Panc1 (cell line): Measurements from ENCODE around the gene YTHDC2. TPM values are rescaled to one million over a fixed set of nuclear protein-coding genes. Genes with fewer than 3 reads are reported as not detected.

Experiments
- ATAC-seq: fragments of 200-7000 bp; cut with Tn5 transposase; 2 replicates; pipeline ENCODE4 v1.9.1; 2020; ENCODE audit warnings: mild to moderate bottlenecking, moderate library complexity
- Bru-seq: library from RNA; stranded (reverse); fragments of 400-500 nt; gene quantifications from one replicate; lab custom pipeline; 2021; lab: Mats Ljungman, UMichigan
- BruChase-seq, 2 experiments: library from RNA; stranded (reverse); fragments of 400-500 nt; gene quantifications; one replicate each; lab custom pipeline; 2021; lab: Mats Ljungman, UMichigan
- BruUV-seq: library from RNA; stranded (reverse); fragments of 400-500 nt; replicated peaks from 2 replicates; lab custom pipeline; 2021; lab: Mats Ljungman, UMichigan
- CTCF ChIA-PET: fragments of 300-600 bp; sonication (Branson Sonifier 250); formaldehyde crosslinking; loops from one replicate; lab custom pipeline; 2022; ENCODE audit warnings: antibody characterized with exemption; lab: Charles Lee
- POLR2A ChIA-PET: fragments of 300-600 bp; sonication (Branson Sonifier 250); formaldehyde crosslinking; loops from one replicate; lab custom pipeline; 2022; ENCODE audit warnings: antibody characterized with exemption; lab: Charles Lee
- DNase-seq: peaks from one replicate; pipeline ENCODE4 v3.0.0-alpha.2; 2010; ENCODE audit warnings: low read depth, low spot score
- H3K27ac ChIP-seq: 2 replicates; pipeline ENCODE4 v1.5.1; 2011; ENCODE audit warnings: mild to moderate bottlenecking, low read length, inconsistent platforms
- H3K27me3 ChIP-seq: fragments of 200-500 bp; sonication (Bioruptor generic); 2 replicates; pipeline ENCODE4 v1.6.0; 2014; ENCODE audit warnings: low read length, inconsistent platforms; ENCODE audit not compliant: control insufficient read depth, insufficient read depth
- H3K36me3 ChIP-seq: fragments of 200-500 bp; sonication (Bioruptor generic); 2 replicates; pipeline ENCODE4 v1.5.1; 2014; ENCODE audit warnings: inconsistent platforms, mild to moderate bottlenecking, low read length, moderate library complexity; ENCODE audit not compliant: control insufficient read depth, insufficient read depth
- H3K4me1 ChIP-seq: 2 replicates; pipeline ENCODE4 v1.5.1; 2011; ENCODE audit warnings: inconsistent platforms, mild to moderate bottlenecking, low read length, moderate library complexity; ENCODE audit not compliant: control insufficient read depth, insufficient read depth
- H3K4me3 ChIP-seq, 2 experiments: 2 replicates each; pipeline ENCODE4 v1.5.1; 2011 to 2012; ENCODE audit warnings: low read depth in 2 of 2, low read length in 2 of 2, mild to moderate bottlenecking in 2 of 2, inconsistent platforms in 1 of 2, moderate library complexity in 1 of 2
- H3K9me3 ChIP-seq: fragments of 200-500 bp; sonication (Bioruptor generic); 2 replicates; pipeline ENCODE4 v1.5.1; 2014; ENCODE audit warnings: low read depth, mild to moderate bottlenecking, inconsistent platforms, low read length, moderate library complexity; ENCODE audit not compliant: control insufficient read depth, insufficient read depth
- POLR2AphosphoS5 ChIP-seq: IDR thresholded peaks from 2 replicates; pipeline ENCODE4 v1.6.1; 2012; ENCODE audit warnings: mild to moderate bottlenecking, low read depth, low read length, moderate library complexity
- SIN3A ChIP-seq: IDR thresholded peaks from 2 replicates; pipeline ENCODE4 v1.6.1; 2012; ENCODE audit warnings: low read depth, mild to moderate bottlenecking, low read length, moderate library complexity, borderline replicate concordance; ENCODE audit not compliant: insufficient read depth
- TCF7L2 ChIP-seq: IDR thresholded peaks from 2 replicates; pipeline ENCODE4 v1.6.1; 2011; ENCODE audit warnings: mild to moderate bottlenecking, low read depth, low read length, inconsistent platforms
- in situ Hi-C: cut with HindIII; loops from 2 replicates; pipeline ENCODE4 v1.10.0; 2016; ENCODE audit warnings: low sequenced_read_pairs, low pct_unique_long_range_greater_than_20kb
- intact Hi-C: fragments of 100-400 bp; cut with micrococcal nuclease; formaldehyde crosslinking; loops from one replicate; pipeline ENCODE4 v1.10.0; 2022; ENCODE audit not compliant: unreplicated experiment
- long read RNA-seq: library from polyadenylated mRNA; unstranded; transcript quantifications from one replicate; pipeline ENCODE4 v2.0.0, GENCODE V29; 2021; ENCODE audit not compliant: unreplicated experiment
- polyA plus RNA-seq: library from polyadenylated mRNA; unstranded; fragments of >200 nt; gene quantifications from one replicate; pipeline ENCODE4 v1.2.1, GENCODE V29; 2012; ENCODE audit warnings: missing spikeins; ENCODE audit not compliant: insufficient read length
- total RNA-seq: library from RNA; stranded (reverse); gene quantifications from one replicate; pipeline ENCODE4 v1.2.1, GENCODE V29; 2021; ENCODE audit not compliant: unreplicated experiment
- TF ChIP-seq, protein P1 (sequence below): fragments of 450-650 bp; IDR thresholded peaks from 2 replicates; pipeline ENCODE4 v1.5.1; 2017; ENCODE audit warnings: mild to moderate bottlenecking
- TF ChIP-seq, protein P2 (sequence below), 2 experiments: IDR thresholded peaks; 2 replicates each; pipeline ENCODE4 v1.6.1; 2011 to 2012; ENCODE audit warnings: low read depth in 2 of 2, control low read depth in 1 of 2, low read length in 1 of 2, mild to moderate bottlenecking in 1 of 2, moderate library complexity in 1 of 2; ENCODE audit not compliant: insufficient read depth in 1 of 2

Gene YTHDC2
- 21.7 TPM for total RNA-seq
- polyA plus RNA-seq, result 9.7 TPM
- percentile 83 among the genes with signal in this experiment for Bru-seq, nascent RNA
- percentile 83 among the genes with signal in this experiment for BruChase-seq, experiment 1, labeled RNA remaining after a 2-hour chase
- percentile 78 among the genes with signal in this experiment for BruChase-seq, experiment 2, labeled RNA remaining after a 6-hour chase
- long read RNA-seq, full-length matches to known transcripts, result 11 of 44 reads
- long read RNA-seq, partial matches to known transcripts, result 18 of 44 reads
- long read RNA-seq, other reads (novel, unspliced or antisense), result 15 of 44 reads

DNA sequence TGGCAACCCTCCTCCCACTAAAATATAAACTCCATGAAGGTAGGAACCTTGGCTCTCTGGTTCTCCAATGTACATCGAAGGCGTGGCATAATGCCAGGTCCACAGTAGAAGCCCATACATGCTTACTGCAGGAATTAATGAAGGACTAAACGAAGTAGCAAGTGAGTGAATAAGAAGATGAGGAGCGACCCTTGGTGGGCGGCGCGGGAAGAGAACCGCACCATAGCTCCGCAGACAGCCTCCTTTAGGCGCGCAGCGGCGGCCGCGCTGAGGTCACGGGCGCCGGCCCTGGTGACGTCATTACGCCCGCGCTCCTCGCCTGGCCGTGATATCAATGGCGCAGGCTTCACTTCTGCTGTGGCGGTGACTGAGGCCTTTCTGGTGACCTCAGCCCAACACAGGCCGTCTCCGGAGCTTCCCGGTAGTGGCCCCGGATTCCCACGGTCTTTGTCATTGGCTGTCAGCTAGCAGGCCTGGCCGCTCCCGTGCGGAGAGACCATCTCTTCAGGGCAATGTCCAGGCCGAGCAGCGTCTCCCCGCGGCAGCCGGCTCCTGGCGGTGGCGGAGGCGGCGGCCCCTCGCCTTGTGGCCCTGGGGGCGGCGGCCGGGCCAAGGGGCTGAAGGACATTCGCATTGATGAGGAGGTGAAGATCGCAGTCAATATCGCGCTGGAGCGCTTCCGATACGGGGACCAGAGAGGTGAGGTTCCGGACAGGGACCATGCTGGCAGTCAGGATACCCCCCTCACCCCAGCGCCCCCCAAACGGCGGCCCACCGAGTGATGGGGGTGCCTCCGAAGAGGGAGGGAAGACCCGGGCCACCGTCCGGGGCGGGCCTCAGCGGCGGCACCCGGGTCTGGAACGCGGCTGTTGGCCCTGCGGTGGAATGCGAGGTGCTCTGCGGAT is at the start of gene YTHDC2:
YTHDC2 (plus strand) TSS at position 311 of the 905 bp plus-strand sequence; CDS start at position 513, 202 bp downstream.
- TF ChIP-seq SIN3A (no peak), POLR2AphosphoS5 (peak; percentile 89), TCF7L2 (no peak)
- TF ChIP-seq, protein P1, sequence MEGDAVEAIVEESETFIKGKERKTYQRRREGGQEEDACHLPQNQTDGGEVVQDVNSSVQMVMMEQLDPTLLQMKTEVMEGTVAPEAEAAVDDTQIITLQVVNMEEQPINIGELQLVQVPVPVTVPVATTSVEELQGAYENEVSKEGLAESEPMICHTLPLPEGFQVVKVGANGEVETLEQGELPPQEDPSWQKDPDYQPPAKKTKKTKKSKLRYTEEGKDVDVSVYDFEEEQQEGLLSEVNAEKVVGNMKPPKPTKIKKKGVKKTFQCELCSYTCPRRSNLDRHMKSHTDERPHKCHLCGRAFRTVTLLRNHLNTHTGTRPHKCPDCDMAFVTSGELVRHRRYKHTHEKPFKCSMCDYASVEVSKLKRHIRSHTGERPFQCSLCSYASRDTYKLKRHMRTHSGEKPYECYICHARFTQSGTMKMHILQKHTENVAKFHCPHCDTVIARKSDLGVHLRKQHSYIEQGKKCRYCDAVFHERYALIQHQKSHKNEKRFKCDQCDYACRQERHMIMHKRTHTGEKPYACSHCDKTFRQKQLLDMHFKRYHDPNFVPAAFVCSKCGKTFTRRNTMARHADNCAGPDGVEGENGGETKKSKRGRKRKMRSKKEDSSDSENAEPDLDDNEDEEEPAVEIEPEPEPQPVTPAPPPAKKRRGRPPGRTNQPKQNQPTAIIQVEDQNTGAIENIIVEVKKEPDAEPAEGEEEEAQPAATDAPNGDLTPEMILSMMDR, result peak; percentile 46
- TF ChIP-seq, protein P2, sequence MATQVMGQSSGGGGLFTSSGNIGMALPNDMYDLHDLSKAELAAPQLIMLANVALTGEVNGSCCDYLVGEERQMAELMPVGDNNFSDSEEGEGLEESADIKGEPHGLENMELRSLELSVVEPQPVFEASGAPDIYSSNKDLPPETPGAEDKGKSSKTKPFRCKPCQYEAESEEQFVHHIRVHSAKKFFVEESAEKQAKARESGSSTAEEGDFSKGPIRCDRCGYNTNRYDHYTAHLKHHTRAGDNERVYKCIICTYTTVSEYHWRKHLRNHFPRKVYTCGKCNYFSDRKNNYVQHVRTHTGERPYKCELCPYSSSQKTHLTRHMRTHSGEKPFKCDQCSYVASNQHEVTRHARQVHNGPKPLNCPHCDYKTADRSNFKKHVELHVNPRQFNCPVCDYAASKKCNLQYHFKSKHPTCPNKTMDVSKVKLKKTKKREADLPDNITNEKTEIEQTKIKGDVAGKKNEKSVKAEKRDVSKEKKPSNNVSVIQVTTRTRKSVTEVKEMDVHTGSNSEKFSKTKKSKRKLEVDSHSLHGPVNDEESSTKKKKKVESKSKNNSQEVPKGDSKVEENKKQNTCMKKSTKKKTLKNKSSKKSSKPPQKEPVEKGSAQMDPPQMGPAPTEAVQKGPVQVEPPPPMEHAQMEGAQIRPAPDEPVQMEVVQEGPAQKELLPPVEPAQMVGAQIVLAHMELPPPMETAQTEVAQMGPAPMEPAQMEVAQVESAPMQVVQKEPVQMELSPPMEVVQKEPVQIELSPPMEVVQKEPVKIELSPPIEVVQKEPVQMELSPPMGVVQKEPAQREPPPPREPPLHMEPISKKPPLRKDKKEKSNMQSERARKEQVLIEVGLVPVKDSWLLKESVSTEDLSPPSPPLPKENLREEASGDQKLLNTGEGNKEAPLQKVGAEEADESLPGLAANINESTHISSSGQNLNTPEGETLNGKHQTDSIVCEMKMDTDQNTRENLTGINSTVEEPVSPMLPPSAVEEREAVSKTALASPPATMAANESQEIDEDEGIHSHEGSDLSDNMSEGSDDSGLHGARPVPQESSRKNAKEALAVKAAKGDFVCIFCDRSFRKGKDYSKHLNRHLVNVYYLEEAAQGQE (IDR thresholded peaks at IDR 0.05; ENCODE audit: insufficient read depth in 1 of 2, low read depth in 2 of 2, low read length in 1 of 2), result no peak
- ChIA-PET CTCF (interaction anchor here (0.6 kb wide), 1 partner anchor 54 kb away, joined by 4 read pairs; no protein-coding TSS in a partner anchor), POLR2A (interaction anchor here (0.6 kb wide), 1 partner anchor 129 kb away, joined by 3 read pairs; no protein-coding TSS in a partner anchor)
- peak within 1 kb of the TSS; percentile 82 to 89 for H3K4me3 ChIP-seq
- in situ Hi-C loops, result no loop called here
- intact Hi-C loops, result loop anchor here (5.0 to 10.0 kb wide), 2 partner anchors 176 to 519 kb away; no protein-coding TSS in a partner anchor
- peaks cover 8% of the 10 kb centered on the region; the same call in 1 of the 2 replicates for H3K27me3 ChIP-seq
- no TSS peak for BruUV-seq
- H3K27ac ChIP-seq, result peak within 1 kb of the TSS; percentile 89
- H3K4me1 ChIP-seq, result peaks cover 10% of the 10 kb centered on the region
- DNase-seq, result peak; percentile 43
- H3K36me3 ChIP-seq, result peaks cover 2% of the 10 kb centered on the region; the same call in 1 of the 2 replicates
- ATAC-seq, result peak; percentile 99
- no peaks in the 10 kb centered on the region for H3K9me3 ChIP-seq

DNA sequence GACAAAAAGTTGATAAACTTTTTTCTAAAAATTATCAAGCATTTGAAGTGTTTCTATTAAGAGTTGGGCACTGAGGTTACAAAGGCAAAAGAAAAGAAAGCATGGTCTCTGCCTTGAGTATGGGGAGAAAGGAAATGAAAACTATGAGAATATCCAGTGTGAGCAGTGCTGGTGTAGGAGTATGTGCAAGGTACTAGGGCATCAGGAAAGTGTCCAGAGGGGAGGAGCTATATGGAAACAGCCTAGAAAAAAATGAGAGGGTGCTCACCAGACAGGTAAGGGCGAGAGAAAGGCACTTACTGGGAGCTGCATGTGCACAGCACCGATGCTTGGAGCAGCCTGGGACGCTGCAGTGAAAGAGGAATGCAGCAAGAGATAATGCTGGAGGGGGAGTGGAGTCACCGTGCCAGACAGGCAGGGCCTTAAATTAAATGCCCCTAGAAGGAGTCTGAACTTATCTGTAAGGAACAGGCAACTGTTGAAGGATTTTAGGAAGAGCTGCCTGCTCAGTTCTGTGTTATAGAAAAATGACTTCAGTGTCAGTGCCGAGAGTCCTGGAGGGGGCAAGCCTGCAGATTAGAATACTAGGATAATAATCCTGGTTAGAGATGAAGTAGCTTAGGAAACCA is 39.3 kb upstream of the YTHDC2 start:
- no TSS peak for BruUV-seq
- no peak overlapping the region for H3K4me3 ChIP-seq
- DNase-seq, result no peak
- H3K27ac ChIP-seq, result no peak overlapping the region
- ATAC-seq, result no peak
- H3K27me3 ChIP-seq, result no peaks in the 10 kb centered on the region
- no peak for TF ChIP-seq SIN3A
- TF ChIP-seq, protein P1, result no peak
- TF ChIP-seq POLR2AphosphoS5, result no peak
- TF ChIP-seq, protein P2 (IDR thresholded peaks at IDR 0.05; ENCODE audit: insufficient read depth in 1 of 2, low read depth in 2 of 2, low read length in 1 of 2), result no peak
- TF ChIP-seq TCF7L2, result no peak
- POLR2A ChIA-PET, result no interaction called here
- no peaks in the 10 kb centered on the region for H3K9me3 ChIP-seq
- no peaks in the 10 kb centered on the region for H3K4me1 ChIP-seq
- CTCF ChIA-PET, result no interaction called here
- H3K36me3 ChIP-seq, result no peaks in the 10 kb centered on the region
- intact Hi-C loops (no loop called here), in situ Hi-C loops (no loop called here)
